H1 (cell line): ENCODE measurements around the gene PLA2G4E.

Experiments
- CREB1 ChIP-seq: IDR thresholded peaks from 2 replicates; pipeline ENCODE4 v1.6.1; 2012; ENCODE audit warnings: inconsistent platforms
- CTCF ChIP-seq, 3 experiments: IDR thresholded peaks; 1 replicate in 2 of 3; 2 replicates in 1 of 3; pipeline versions ENCODE4 v1.5.1 to v1.6.1; 2011; ENCODE audit warnings: low read length in 3 of 3, mild to moderate bottlenecking in 3 of 3, inconsistent platforms in 2 of 3, low read depth in 1 of 3, moderate library complexity in 1 of 3; ENCODE audit not compliant: insufficient read depth in 1 of 3; ENCODE audit errors: control extremely low read depth in 1 of 3
- HDAC6 ChIP-seq: IDR thresholded peaks from one replicate; pipeline ENCODE4 v1.7.1; 2012; ENCODE audit warnings: low read depth, mild to moderate bottlenecking, inconsistent platforms, low read length, moderate library complexity
- RBBP5 ChIP-seq: IDR thresholded peaks from 2 replicates; pipeline ENCODE4 v1.7.1; 2012; ENCODE audit warnings: low read depth, mild to moderate bottlenecking, inconsistent platforms, low read length, moderate library complexity, borderline replicate concordance
- SUZ12 ChIP-seq: fragments of 200-600 bp; sonication (generic); IDR thresholded peaks from 2 replicates; pipeline ENCODE4 v1.6.1; 2012; ENCODE audit warnings: mild to moderate bottlenecking, inconsistent platforms, low read length, moderate library complexity, mixed read lengths

DNA sequence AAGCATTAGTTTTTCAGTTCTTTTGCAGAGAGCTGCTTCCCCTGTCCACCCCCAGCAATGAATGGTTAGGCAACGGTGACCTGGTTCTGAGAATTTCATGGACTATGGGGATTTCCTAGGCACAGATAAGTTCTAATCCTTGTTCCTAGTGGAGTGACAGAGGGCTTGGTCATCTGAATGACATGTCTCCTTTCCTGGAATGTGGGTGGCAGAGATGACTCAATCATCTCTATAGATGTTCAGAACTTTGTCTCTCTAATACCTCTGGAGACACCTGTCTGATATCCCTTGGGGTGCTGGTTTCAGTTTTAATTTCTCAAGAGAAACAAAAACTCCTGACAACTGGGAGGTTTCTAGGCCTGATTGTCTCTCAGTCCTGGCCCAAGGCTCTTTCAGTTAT lies 10.4 kb downstream of the PLA2G4E start:
- TF ChIP-seq CTCF (IDR thresholded peaks at IDR 0.05; ENCODE audit: control extremely low read depth in 1 of 3, insufficient read depth in 1 of 3, low read depth in 1 of 3, low read length in 3 of 3) (no peak), CREB1 (no peak), RBBP5 (no peak), HDAC6 (no peak), SUZ12 (no peak)
